ENCODE results near the gene ZNF512.
"Not testable (repeated sequence)": the region's sequence is repeated elsewhere in the genome, so short reads cannot be mapped to it uniquely, and the experiment has no call there.

The ZNF512 gene

GRCh38 chr2:27582695-27583389, at the start of gene ZNF512:
TSS of gene ZNF512 (plus strand) at chr2:27583042. CDS start at chr2:27583113, 71 bp downstream.
- Histone ChIP-seq H3K9ac (ENCODE audit: low read length) (peak within 1 kb of the TSS; percentile 87), H3K36me3 (ENCODE audit: control insufficient read depth, insufficient read depth, low read length) (no peaks in the 10 kb centered on the region), H3K27me3 (ENCODE audit: control insufficient read depth, insufficient read depth, low read length) (no peaks in the 10 kb centered on the region), H3K9me3 (ENCODE audit: control insufficient read depth, insufficient read depth, low read depth, low read length) (peaks cover 2% of the 10 kb centered on the region; the same call in 1 of the 2 replicates), H3K4me3 (ENCODE audit: low read depth, low read length) (peak within 1 kb of the TSS; percentile 95), H3K4me1 (ENCODE audit: control insufficient read depth, insufficient read depth, low read length) (peaks cover 11% of the 10 kb centered on the region; the same call in 1 of the 2 replicates), H3K27ac (ENCODE audit: low read depth, low read length) (peak within 1 kb of the TSS; percentile 30; the same call in 1 of the 2 replicates)

GRCh38 chr2:27537287-27537686, 45.6 kb upstream of the ZNF512 start:
- Histone ChIP-seq H3K9ac (ENCODE audit: low read length) (no peak overlapping the region), H3K27ac (ENCODE audit: low read depth, low read length) (no peak overlapping the region), H3K36me3 (ENCODE audit: control insufficient read depth, insufficient read depth, low read length) (no peaks in the 10 kb centered on the region), H3K27me3 (ENCODE audit: control insufficient read depth, insufficient read depth, low read length) (0 out of 2 replicates have a peak, but pooled peaks cover 5% of the 10 kb centered on the region), H3K4me1 (ENCODE audit: control insufficient read depth, insufficient read depth, low read length) (no peaks in the 10 kb centered on the region), H3K4me3 (ENCODE audit: low read depth, low read length) (no peak overlapping the region), H3K9me3 (ENCODE audit: control insufficient read depth, insufficient read depth, low read depth, low read length) (0 out of 2 replicates have a peak, but pooled peaks cover 5% of the 10 kb centered on the region)

GRCh38 chr2:27538839-27539450, 43.9 kb upstream of the ZNF512 start:
- H3K27ac ChIP-seq (ENCODE audit: low read depth, low read length); H3K4me1 ChIP-seq (ENCODE audit: control insufficient read depth, insufficient read depth, low read length); H3K4me3 ChIP-seq (ENCODE audit: low read depth, low read length); H3K27me3 ChIP-seq (ENCODE audit: control insufficient read depth, insufficient read depth, low read length); H3K36me3 ChIP-seq (ENCODE audit: control insufficient read depth, insufficient read depth, low read length); H3K9me3 ChIP-seq (ENCODE audit: control insufficient read depth, insufficient read depth, low read depth, low read length); H3K9ac ChIP-seq (ENCODE audit: low read length): not testable (repeated sequence)

GRCh38 chr2:27539649-27540048, 43.2 kb upstream of the ZNF512 start:
- not testable (repeated sequence) for H3K27me3 ChIP-seq (ENCODE audit: control insufficient read depth, insufficient read depth, low read length); H3K9ac ChIP-seq (ENCODE audit: low read length); H3K36me3 ChIP-seq (ENCODE audit: control insufficient read depth, insufficient read depth, low read length); H3K4me3 ChIP-seq (ENCODE audit: low read depth, low read length); H3K27ac ChIP-seq (ENCODE audit: low read depth, low read length); H3K4me1 ChIP-seq (ENCODE audit: control insufficient read depth, insufficient read depth, low read length); H3K9me3 ChIP-seq (ENCODE audit: control insufficient read depth, insufficient read depth, low read depth, low read length)

GRCh38 chr2:27544143-27544821, 38.6 kb upstream of the ZNF512 start:
- H3K27ac ChIP-seq (ENCODE audit: low read depth, low read length), result no peak overlapping the region
- H3K9ac ChIP-seq (ENCODE audit: low read length), result no peak overlapping the region
- H3K4me1 ChIP-seq (ENCODE audit: control insufficient read depth, insufficient read depth, low read length), result no peaks in the 10 kb centered on the region
- H3K9me3 ChIP-seq (ENCODE audit: control insufficient read depth, insufficient read depth, low read depth, low read length), result peaks cover 17% of the 10 kb centered on the region
- no peaks in the 10 kb centered on the region for H3K36me3 ChIP-seq (ENCODE audit: control insufficient read depth, insufficient read depth, low read length)
- no peaks in the 10 kb centered on the region for H3K27me3 ChIP-seq (ENCODE audit: control insufficient read depth, insufficient read depth, low read length)
- H3K4me3 ChIP-seq (ENCODE audit: low read depth, low read length), result no peak overlapping the region

- no peaks in the 10 kb centered on the region for H3K4me1 ChIP-seq (ENCODE audit: control insufficient read depth, insufficient read depth, low read length)
- no peaks in the 10 kb centered on the region for H3K27me3 ChIP-seq (ENCODE audit: control insufficient read depth, insufficient read depth, low read length)
- H3K4me3 ChIP-seq (ENCODE audit: low read depth, low read length), result no peak overlapping the region
- no peaks in the 10 kb centered on the region for H3K36me3 ChIP-seq (ENCODE audit: control insufficient read depth, insufficient read depth, low read length)
- peaks cover 17% of the 10 kb centered on the region for H3K9me3 ChIP-seq (ENCODE audit: control insufficient read depth, insufficient read depth, low read depth, low read length)
- H3K9ac ChIP-seq (ENCODE audit: low read length), result no peak overlapping the region
- H3K27ac ChIP-seq (ENCODE audit: low read depth, low read length), result no peak overlapping the region
Measured at GRCh38 chr2:27545348-27546141, 37.3 kb upstream of the ZNF512 start.

- Histone ChIP-seq H3K9ac (ENCODE audit: low read length) (no peak overlapping the region), H3K4me1 (ENCODE audit: control insufficient read depth, insufficient read depth, low read length) (no peaks in the 10 kb centered on the region), H3K27me3 (ENCODE audit: control insufficient read depth, insufficient read depth, low read length) (no peaks in the 10 kb centered on the region; the same call in 1 of the 2 replicates), H3K4me3 (ENCODE audit: low read depth, low read length) (no peak overlapping the region), H3K9me3 (ENCODE audit: control insufficient read depth, insufficient read depth, low read depth, low read length) (peaks cover 11% of the 10 kb centered on the region), H3K27ac (ENCODE audit: low read depth, low read length) (no peak overlapping the region), H3K36me3 (ENCODE audit: control insufficient read depth, insufficient read depth, low read length) (no peaks in the 10 kb centered on the region)
Measured at GRCh38 chr2:27549303-27549702, 33.5 kb upstream of the ZNF512 start.

- H3K27me3 ChIP-seq (ENCODE audit: control insufficient read depth, insufficient read depth, low read length), result no peaks in the 10 kb centered on the region; the same call in 1 of the 2 replicates
- no peaks in the 10 kb centered on the region for H3K36me3 ChIP-seq (ENCODE audit: control insufficient read depth, insufficient read depth, low read length)
- no peak overlapping the region for H3K9ac ChIP-seq (ENCODE audit: low read length)
- no peaks in the 10 kb centered on the region for H3K4me1 ChIP-seq (ENCODE audit: control insufficient read depth, insufficient read depth, low read length)
- H3K27ac ChIP-seq (ENCODE audit: low read depth, low read length), result no peak overlapping the region
- H3K9me3 ChIP-seq (ENCODE audit: control insufficient read depth, insufficient read depth, low read depth, low read length), result peaks cover 2% of the 10 kb centered on the region; the same call in 1 of the 2 replicates
- H3K4me3 ChIP-seq (ENCODE audit: low read depth, low read length), result no peak overlapping the region
Measured at GRCh38 chr2:27551514-27551913, 31.3 kb upstream of the ZNF512 start.

- no peak overlapping the region for H3K4me3 ChIP-seq (ENCODE audit: low read depth, low read length)
- no peaks in the 10 kb centered on the region for H3K36me3 ChIP-seq (ENCODE audit: control insufficient read depth, insufficient read depth, low read length)
- no peaks in the 10 kb centered on the region for H3K9me3 ChIP-seq (ENCODE audit: control insufficient read depth, insufficient read depth, low read depth, low read length)
- no peaks in the 10 kb centered on the region for H3K4me1 ChIP-seq (ENCODE audit: control insufficient read depth, insufficient read depth, low read length)
- H3K27me3 ChIP-seq (ENCODE audit: control insufficient read depth, insufficient read depth, low read length), result no peaks in the 10 kb centered on the region; the same call in 1 of the 2 replicates
- H3K9ac ChIP-seq (ENCODE audit: low read length), result no peak overlapping the region
- no peak overlapping the region for H3K27ac ChIP-seq (ENCODE audit: low read depth, low read length)
Measured at GRCh38 chr2:27552941-27553340, 29.9 kb upstream of the ZNF512 start.

- not testable (repeated sequence) for H3K36me3 ChIP-seq (ENCODE audit: control insufficient read depth, insufficient read depth, low read length); H3K27me3 ChIP-seq (ENCODE audit: control insufficient read depth, insufficient read depth, low read length); H3K4me1 ChIP-seq (ENCODE audit: control insufficient read depth, insufficient read depth, low read length); H3K9ac ChIP-seq (ENCODE audit: low read length); H3K9me3 ChIP-seq (ENCODE audit: control insufficient read depth, insufficient read depth, low read depth, low read length); H3K27ac ChIP-seq (ENCODE audit: low read depth, low read length); H3K4me3 ChIP-seq (ENCODE audit: low read depth, low read length)
Measured at GRCh38 chr2:27554451-27554850, 28.4 kb upstream of the ZNF512 start.

All from HUES6 (cell line).